Measurements from ENCODE around the gene RBP3. TPM values are rescaled to one million over a fixed set of nuclear protein-coding genes. Genes with fewer than 3 reads are reported as not detected.

The RBP3 gene
- total RNA-seq, 1 experiment from 2014 or later: not detected

DNA sequence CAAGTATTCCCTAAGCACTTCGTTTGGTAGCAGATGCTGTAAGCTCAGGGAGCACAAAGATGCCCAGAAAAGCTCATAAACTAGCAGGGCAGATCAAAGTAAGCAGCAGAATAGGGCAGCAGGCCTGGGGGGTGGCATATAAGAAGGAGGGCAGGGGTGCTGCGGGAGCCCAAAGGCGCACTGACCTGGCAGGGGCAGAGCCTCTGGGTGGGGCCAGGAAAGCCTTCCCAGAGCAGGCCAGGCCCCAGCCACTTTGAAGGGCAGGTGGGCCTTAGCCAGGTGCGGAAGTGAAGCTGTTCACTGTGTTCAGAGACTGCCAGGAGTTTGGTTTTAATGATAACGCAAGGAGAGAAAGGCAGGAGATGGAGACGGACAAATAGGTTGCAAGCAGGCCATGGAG lies 44.3 kb upstream of the RBP3 start:
- H3K27me3 Mint-ChIP-seq (ENCODE audit: low read depth): peaks cover 55% of the 10 kb centered on the region
- H3K4me1 Mint-ChIP-seq: peaks cover 19 to 22% of the 10 kb centered on the region in 2 experiments
- no peak overlapping the region for H3K14ac ChIP-seq (ENCODE audit: insufficient read depth, low read length)

More for the DNA sequence above, 44.3 kb upstream of the RBP3 start:
- Histone ChIP-seq H3K79me1 (ENCODE audit: insufficient read depth, low read depth, low read length, poor library complexity, severe bottlenecking) (no peaks in the 10 kb centered on the region), H3K27me3 (ENCODE audit: insufficient read depth, low read length) (peaks cover 14% of the 10 kb centered on the region; the same call in 1 of the 2 replicates), H3T11ph (ENCODE audit: low read length) (no peak overlapping the region), H3K27ac (ENCODE audit: insufficient read length, low read depth, low read length) (no peak overlapping the region), H2BK5ac (ENCODE audit: insufficient read length, low read length) (no peak overlapping the region), H3K4ac (ENCODE audit: low read depth, low read length) (no peak overlapping the region), H3K9me3 (ENCODE audit: control insufficient read depth, low read depth, low read length) (no peaks in the 10 kb centered on the region), H4K8ac (replicated peaks; ENCODE audit: insufficient read length, low read depth, low read length) (no peak overlapping the region), H2BK12ac (ENCODE audit: insufficient read length, low read depth, low read length) (no peak overlapping the region), H4K5ac (ENCODE audit: insufficient read length, low read depth, low read length) (no peak overlapping the region), H2BK20ac (ENCODE audit: low read depth, low read length, poor library complexity, severe bottlenecking) (no peak overlapping the region), H3K79me2 (ENCODE audit: insufficient read depth, low read length) (no peaks in the 10 kb centered on the region), H2BK15ac (ENCODE audit: low read depth, low read length) (no peak overlapping the region), H3K18ac (ENCODE audit: insufficient read length, low read depth, low read length) (no peak overlapping the region), H3K56ac (ENCODE audit: insufficient read length, low read depth, low read length) (no peak overlapping the region), H3K4me2 (ENCODE audit: insufficient read depth, insufficient read length, low read length) (no peak overlapping the region), H2AK5ac (ENCODE audit: insufficient read length, low read length) (no peak overlapping the region), H3K23ac (ENCODE audit: insufficient read length, low read depth, low read length) (no peak overlapping the region), H4K20me1 (ENCODE audit: control insufficient read depth, insufficient read depth, insufficient read length) (peaks cover 2% of the 10 kb centered on the region), H3K9ac (ENCODE audit: extremely low read depth, insufficient read length, low read length) (no peak overlapping the region), H3K23me2 (ENCODE audit: insufficient read length, low read depth, low read length, poor library complexity, severe bottlenecking) (peaks cover 4% of the 10 kb centered on the region), H2BK120ac (ENCODE audit: low read depth, low read length, poor library complexity, severe bottlenecking) (no peak overlapping the region), H3K4me1 (ENCODE audit: insufficient read depth, low read length) (no peaks in the 10 kb centered on the region), H2AFZ (ENCODE audit: low read length) (no peak overlapping the region), H4K91ac (ENCODE audit: insufficient read length, low read depth, low read length) (no peak overlapping the region)
- no peak for DNase-seq
- Mint-ChIP-seq H3K27ac (no peak overlapping the region), H3K9me3 (no peaks in the 10 kb centered on the region), H3K4me3 (no peak overlapping the region), H3K36me3 (ENCODE audit: insufficient read depth in 1 of 3, low read depth in 3 of 3) (no peaks in the 10 kb centered on the region)
- no CpG with 5 or more reads among the region's 6 CpGs for WGBS (ENCODE audit: extremely low coverage, insufficient read length, low lambda C conversion rate)
- TF ChIP-seq, protein P1, sequence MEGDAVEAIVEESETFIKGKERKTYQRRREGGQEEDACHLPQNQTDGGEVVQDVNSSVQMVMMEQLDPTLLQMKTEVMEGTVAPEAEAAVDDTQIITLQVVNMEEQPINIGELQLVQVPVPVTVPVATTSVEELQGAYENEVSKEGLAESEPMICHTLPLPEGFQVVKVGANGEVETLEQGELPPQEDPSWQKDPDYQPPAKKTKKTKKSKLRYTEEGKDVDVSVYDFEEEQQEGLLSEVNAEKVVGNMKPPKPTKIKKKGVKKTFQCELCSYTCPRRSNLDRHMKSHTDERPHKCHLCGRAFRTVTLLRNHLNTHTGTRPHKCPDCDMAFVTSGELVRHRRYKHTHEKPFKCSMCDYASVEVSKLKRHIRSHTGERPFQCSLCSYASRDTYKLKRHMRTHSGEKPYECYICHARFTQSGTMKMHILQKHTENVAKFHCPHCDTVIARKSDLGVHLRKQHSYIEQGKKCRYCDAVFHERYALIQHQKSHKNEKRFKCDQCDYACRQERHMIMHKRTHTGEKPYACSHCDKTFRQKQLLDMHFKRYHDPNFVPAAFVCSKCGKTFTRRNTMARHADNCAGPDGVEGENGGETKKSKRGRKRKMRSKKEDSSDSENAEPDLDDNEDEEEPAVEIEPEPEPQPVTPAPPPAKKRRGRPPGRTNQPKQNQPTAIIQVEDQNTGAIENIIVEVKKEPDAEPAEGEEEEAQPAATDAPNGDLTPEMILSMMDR (conservative IDR thresholded peaks at IDR 0.05): no peak
